SK-N-SH treated with all-trans-retinoic acid at 6 μM for 48 hours (cell line): ENCODE data around the gene SLC13A2.

ENCODE experiments used
- ATAC-seq: fragments of 200-7000 bp; cut with Tn5 transposase; 3 replicates; pipeline ENCODE4 v1.9.1; 2020; ENCODE audit warnings: mild to moderate bottlenecking, moderate library complexity
- ARNTL ChIP-seq: fragments of 450-650 bp; formaldehyde crosslinking; IDR thresholded peaks from 2 replicates; pipeline ENCODE4 v1.5.0; 2020; ENCODE audit warnings: low read depth, mild to moderate bottlenecking, moderate library complexity, borderline replicate concordance
- BACH2 ChIP-seq: fragments of 250-450 bp; sonication (Bioruptor Pico); IDR thresholded peaks from 2 replicates; pipeline ENCODE4 v1.9.0; 2021; ENCODE audit warnings: mild to moderate bottlenecking, borderline replicate concordance
- CREB5 ChIP-seq: fragments of 250-450 bp; sonication (Bioruptor Pico); IDR thresholded peaks from 2 replicates; pipeline ENCODE4 v1.5.1; 2020; ENCODE audit warnings: low read depth, mild to moderate bottlenecking, moderate library complexity
- CSDC2 ChIP-seq: fragments of 250-450 bp; sonication (Bioruptor Pico); IDR thresholded peaks from 2 replicates; pipeline ENCODE4 v1.5.0; 2020; ENCODE audit warnings: mild to moderate bottlenecking, moderate library complexity
- ESRRG ChIP-seq: fragments of 250-450 bp; sonication (Bioruptor Pico); IDR thresholded peaks from 2 replicates; pipeline ENCODE4 v1.6.1; 2021; ENCODE audit warnings: mild to moderate bottlenecking
- GLIS3 ChIP-seq: fragments of 250-450 bp; sonication (Bioruptor Pico); IDR thresholded peaks from 2 replicates; pipeline ENCODE4 v1.5.0; 2020; ENCODE audit warnings: mild to moderate bottlenecking, moderate library complexity
- ISL1 ChIP-seq: fragments of 250-450 bp; sonication (Bioruptor Pico); IDR thresholded peaks from 2 replicates; pipeline ENCODE4 v2.1.2; 2022; ENCODE audit warnings: mild to moderate bottlenecking, moderate library complexity
- OSR1 ChIP-seq: fragments of 250-450 bp; sonication (Bioruptor Pico); IDR thresholded peaks from 2 replicates; pipeline ENCODE4 v1.8.0; 2022; ENCODE audit warnings: moderate library complexity, mild to moderate bottlenecking, inconsistent platforms
- PATZ1 ChIP-seq: fragments of 250-450 bp; sonication (Bioruptor Pico); IDR thresholded peaks from 2 replicates; pipeline ENCODE4 v1.8.0; 2020; ENCODE audit warnings: mild to moderate bottlenecking, moderate library complexity, borderline replicate concordance
- SNAI2 ChIP-seq: fragments of 250-450 bp; sonication (Bioruptor Pico); IDR thresholded peaks from 2 replicates; pipeline ENCODE4 v1.5.0; 2020; ENCODE audit warnings: mild to moderate bottlenecking, moderate library complexity
- TCF4 ChIP-seq: fragments of 250-450 bp; sonication (Bioruptor Pico); IDR thresholded peaks from 2 replicates; pipeline ENCODE4 v1.8.0; 2021; ENCODE audit warnings: mild to moderate bottlenecking, moderate library complexity, borderline replicate concordance
- TOX ChIP-seq: fragments of 250-450 bp; sonication (Bioruptor Pico); IDR thresholded peaks from 2 replicates; pipeline ENCODE4 v1.8.0; 2021; ENCODE audit warnings: mild to moderate bottlenecking, moderate library complexity, borderline replicate concordance
- ZFP3 ChIP-seq: fragments of 250-450 bp; sonication (Bioruptor Pico); IDR thresholded peaks from 2 replicates; pipeline ENCODE4 v1.5.0; 2020; ENCODE audit warnings: mild to moderate bottlenecking, moderate library complexity
- ZFP30 ChIP-seq: fragments of 450-650 bp; formaldehyde crosslinking; IDR thresholded peaks from 2 replicates; pipeline ENCODE4 v1.5.0; 2022; ENCODE audit warnings: mild to moderate bottlenecking, moderate library complexity
- ZNF565 ChIP-seq: fragments of 450-650 bp; formaldehyde crosslinking; conservative IDR thresholded peaks from 2 replicates; pipeline ENCODE4 v1.5.0; 2020; ENCODE audit warnings: low read depth, mild to moderate bottlenecking, moderate library complexity
- ZNF70 ChIP-seq: fragments of 450-650 bp; formaldehyde crosslinking; IDR thresholded peaks from 2 replicates; pipeline ENCODE4 v1.5.0; 2020; ENCODE audit warnings: mild to moderate bottlenecking, moderate library complexity
- ZNF8 ChIP-seq: fragments of 450-650 bp; formaldehyde crosslinking; IDR thresholded peaks from 2 replicates; pipeline ENCODE4 v1.5.0; 2020; ENCODE audit warnings: mild to moderate bottlenecking, moderate library complexity
- TF ChIP-seq, protein P1 (sequence below): fragments of 250-450 bp; sonication (Bioruptor Pico); IDR thresholded peaks from 2 replicates; pipeline ENCODE4 v1.5.1; 2021; ENCODE audit warnings: mild to moderate bottlenecking, moderate library complexity
- TF ChIP-seq, protein P2 (sequence below): fragments of 250-450 bp; sonication (Bioruptor Pico); IDR thresholded peaks from 2 replicates; pipeline ENCODE4 v1.5.0; 2020; ENCODE audit warnings: mild to moderate bottlenecking, moderate library complexity
- TF ChIP-seq, protein P3 (sequence below): fragments of 250-450 bp; sonication (Bioruptor Pico); IDR thresholded peaks from 2 replicates; pipeline ENCODE4 v1.8.0; 2021; ENCODE audit warnings: low read depth, mild to moderate bottlenecking, moderate library complexity, borderline replicate concordance

Gene SLC13A2

GRCh38 chr17:28503420-28503819, 30.0 kb downstream of the SLC13A2 start:
- TF ChIP-seq ZNF8 (CRISPR knock-in tag) (no peak), ARNTL (CRISPR knock-in tag) (no peak), TOX (CRISPR knock-in tag) (no peak), ZFP30 (CRISPR knock-in tag) (no peak), SNAI2 (CRISPR knock-in tag) (no peak), ZNF565 (CRISPR knock-in tag) (no peak), CSDC2 (CRISPR knock-in tag) (no peak), ZNF70 (no peak), PATZ1 (CRISPR knock-in tag) (no peak), ISL1 (CRISPR knock-in tag) (no peak), CREB5 (no peak), TCF4 (no peak), OSR1 (CRISPR knock-in tag) (no peak)
- TF ChIP-seq, protein P1, sequence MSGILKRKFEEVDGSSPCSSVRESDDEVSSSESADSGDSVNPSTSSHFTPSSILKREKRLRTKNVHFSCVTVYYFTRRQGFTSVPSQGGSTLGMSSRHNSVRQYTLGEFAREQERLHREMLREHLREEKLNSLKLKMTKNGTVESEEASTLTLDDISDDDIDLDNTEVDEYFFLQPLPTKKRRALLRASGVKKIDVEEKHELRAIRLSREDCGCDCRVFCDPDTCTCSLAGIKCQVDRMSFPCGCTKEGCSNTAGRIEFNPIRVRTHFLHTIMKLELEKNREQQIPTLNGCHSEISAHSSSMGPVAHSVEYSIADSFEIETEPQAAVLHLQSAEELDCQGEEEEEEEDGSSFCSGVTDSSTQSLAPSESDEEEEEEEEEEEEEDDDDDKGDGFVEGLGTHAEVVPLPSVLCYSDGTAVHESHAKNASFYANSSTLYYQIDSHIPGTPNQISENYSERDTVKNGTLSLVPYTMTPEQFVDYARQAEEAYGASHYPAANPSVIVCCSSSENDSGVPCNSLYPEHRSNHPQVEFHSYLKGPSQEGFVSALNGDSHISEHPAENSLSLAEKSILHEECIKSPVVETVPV (CRISPR knock-in tag): no peak
- TF ChIP-seq, protein P2, sequence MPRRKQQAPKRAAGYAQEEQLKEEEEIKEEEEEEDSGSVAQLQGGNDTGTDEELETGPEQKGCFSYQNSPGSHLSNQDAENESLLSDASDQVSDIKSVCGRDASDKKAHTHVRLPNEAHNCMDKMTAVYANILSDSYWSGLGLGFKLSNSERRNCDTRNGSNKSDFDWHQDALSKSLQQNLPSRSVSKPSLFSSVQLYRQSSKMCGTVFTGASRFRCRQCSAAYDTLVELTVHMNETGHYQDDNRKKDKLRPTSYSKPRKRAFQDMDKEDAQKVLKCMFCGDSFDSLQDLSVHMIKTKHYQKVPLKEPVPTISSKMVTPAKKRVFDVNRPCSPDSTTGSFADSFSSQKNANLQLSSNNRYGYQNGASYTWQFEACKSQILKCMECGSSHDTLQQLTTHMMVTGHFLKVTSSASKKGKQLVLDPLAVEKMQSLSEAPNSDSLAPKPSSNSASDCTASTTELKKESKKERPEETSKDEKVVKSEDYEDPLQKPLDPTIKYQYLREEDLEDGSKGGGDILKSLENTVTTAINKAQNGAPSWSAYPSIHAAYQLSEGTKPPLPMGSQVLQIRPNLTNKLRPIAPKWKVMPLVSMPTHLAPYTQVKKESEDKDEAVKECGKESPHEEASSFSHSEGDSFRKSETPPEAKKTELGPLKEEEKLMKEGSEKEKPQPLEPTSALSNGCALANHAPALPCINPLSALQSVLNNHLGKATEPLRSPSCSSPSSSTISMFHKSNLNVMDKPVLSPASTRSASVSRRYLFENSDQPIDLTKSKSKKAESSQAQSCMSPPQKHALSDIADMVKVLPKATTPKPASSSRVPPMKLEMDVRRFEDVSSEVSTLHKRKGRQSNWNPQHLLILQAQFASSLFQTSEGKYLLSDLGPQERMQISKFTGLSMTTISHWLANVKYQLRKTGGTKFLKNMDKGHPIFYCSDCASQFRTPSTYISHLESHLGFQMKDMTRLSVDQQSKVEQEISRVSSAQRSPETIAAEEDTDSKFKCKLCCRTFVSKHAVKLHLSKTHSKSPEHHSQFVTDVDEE: no peak

DNA sequence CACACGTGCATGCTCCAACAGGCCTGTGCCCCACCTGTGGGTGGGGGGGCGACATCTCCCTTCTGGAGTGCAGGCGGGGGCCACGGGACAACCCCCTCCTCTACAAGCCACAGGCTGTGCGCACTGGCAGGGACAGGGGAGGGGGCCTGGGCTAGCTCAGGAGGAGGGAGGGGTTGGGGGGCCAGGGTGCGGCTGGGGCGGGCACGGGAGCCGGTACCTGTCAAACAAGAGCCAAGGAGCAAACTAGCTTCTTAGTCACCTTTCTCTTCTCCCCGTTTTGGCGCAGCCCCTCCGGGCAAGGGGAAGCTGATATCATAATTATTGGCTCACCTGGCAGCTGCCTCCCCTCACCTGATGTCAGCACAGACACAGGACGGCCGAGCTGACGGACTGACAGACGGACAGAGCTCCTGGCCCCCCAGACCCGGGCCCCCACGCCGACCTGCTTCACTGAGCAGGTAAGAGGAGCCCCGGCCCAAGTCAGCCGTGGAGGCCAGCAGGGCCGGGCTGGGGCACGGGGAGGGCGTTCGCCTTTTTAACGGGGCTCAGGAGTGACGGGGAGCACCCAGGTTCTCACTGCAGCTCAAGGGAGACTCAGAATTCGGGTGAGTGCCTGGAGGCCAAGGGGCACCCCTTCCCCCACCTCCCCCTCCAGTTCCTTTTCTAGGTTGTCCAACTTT, 32.7 kb downstream of the SLC13A2 start, which contains the start of gene FOXN1:
TSS of gene FOXN1 (plus strand) at position 363 of the 680 bp plus-strand sequence. CDS start 17,622 bp downstream, outside the sequence.
- TF ChIP-seq ZNF70 (no peak), GLIS3 (CRISPR knock-in tag) (no peak), CREB5 (no peak), ZFP3 (CRISPR knock-in tag) (no peak), BACH2 (CRISPR knock-in tag) (no peak), ZNF8 (CRISPR knock-in tag) (no peak), TOX (CRISPR knock-in tag) (no peak), CSDC2 (CRISPR knock-in tag) (no peak), ESRRG (CRISPR knock-in tag) (no peak)
- TF ChIP-seq, protein P3, sequence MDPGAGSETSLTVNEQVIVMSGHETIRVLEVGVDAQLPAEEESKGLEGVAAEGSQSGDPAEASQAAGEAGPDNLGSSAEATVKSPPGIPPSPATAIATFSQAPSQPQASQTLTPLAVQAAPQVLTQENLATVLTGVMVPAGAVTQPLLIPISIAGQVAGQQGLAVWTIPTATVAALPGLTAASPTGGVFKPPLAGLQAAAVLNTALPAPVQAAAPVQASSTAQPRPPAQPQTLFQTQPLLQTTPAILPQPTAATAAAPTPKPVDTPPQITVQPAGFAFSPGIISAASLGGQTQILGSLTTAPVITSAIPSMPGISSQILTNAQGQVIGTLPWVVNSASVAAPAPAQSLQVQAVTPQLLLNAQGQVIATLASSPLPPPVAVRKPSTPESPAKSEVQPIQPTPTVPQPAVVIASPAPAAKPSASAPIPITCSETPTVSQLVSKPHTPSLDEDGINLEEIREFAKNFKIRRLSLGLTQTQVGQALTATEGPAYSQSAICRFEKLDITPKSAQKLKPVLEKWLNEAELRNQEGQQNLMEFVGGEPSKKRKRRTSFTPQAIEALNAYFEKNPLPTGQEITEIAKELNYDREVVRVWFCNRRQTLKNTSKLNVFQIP (CRISPR knock-in tag): no peak
- ATAC-seq: no peak

More at GRCh38 chr17:28503420-28503819, 30.0 kb downstream of the SLC13A2 start:
- no peak for ATAC-seq
